ENCODE data around the gene NCMAP. TPM values are rescaled to one million over a fixed set of nuclear protein-coding genes. Genes with fewer than 3 reads are reported as not detected.
A peak's percentile ranks its signal among the peaks of the same experiment; 100 is the strongest.

Gene NCMAP
- total RNA-seq, 2 donors from 2014 or later = 0.16 to 0.18 TPM

- intact Hi-C loops (cut with DNase I) = loop anchor here in 1 of 2 donors (10.0 kb wide), 1 partner anchor 70 kb away; no protein-coding TSS in a partner anchor
- DNase-seq (no peak), ATAC-seq (no peak)
Measured at GRCh38 chr1:24564695-24565094, 8.8 kb downstream of the NCMAP start.

GRCh38 chr1:24566236-24566867 lies 10.5 kb downstream of the NCMAP start:
- no peak for ATAC-seq
- no peak for DNase-seq
- intact Hi-C loops (cut with DNase I) = loop anchor here in 1 of 2 donors (10.0 kb wide), 1 partner anchor 68 kb away; no protein-coding TSS in a partner anchor

GRCh38 chr1:24567792-24568388 lies 12.0 kb downstream of the NCMAP start:
- ATAC-seq (peak; percentile 34 to 36), DNase-seq (no peak)
- intact Hi-C loops (cut with DNase I) = loop anchor here in 1 of 2 donors (10.0 kb wide), 1 partner anchor 67 kb away; no protein-coding TSS in a partner anchor

- intact Hi-C loops (cut with DNase I) = loop anchor here in 1 of 2 donors (10.0 kb wide), 1 partner anchor 66 kb away; no protein-coding TSS in a partner anchor
- DNase-seq (no peak), ATAC-seq (no peak)
Measured at GRCh38 chr1:24568475-24568874, 12.6 kb downstream of the NCMAP start.

GRCh38 chr1:24570265-24571125 lies 14.6 kb downstream of the NCMAP start:
- ATAC-seq = no peak
- DNase-seq = no peak
- intact Hi-C loops (cut with DNase I) = no loop called here

- intact Hi-C loops (cut with DNase I) = no loop called here
- DNase-seq (no peak), ATAC-seq (no peak)
Measured at GRCh38 chr1:24572301-24572700, 16.4 kb downstream of the NCMAP start.

- intact Hi-C loops (cut with DNase I) = no loop called here
- DNase-seq (no peak), ATAC-seq (peak in 1 of 2 donors; percentile 64)
Measured at GRCh38 chr1:24575905-24576587, 20.2 kb downstream of the NCMAP start.

GRCh38 chr1:24578846-24579245 lies 23.0 kb downstream of the NCMAP start:
- DNase-seq (no peak), ATAC-seq (no peak)
- intact Hi-C loops (cut with DNase I) = no loop called here

- ATAC-seq = no peak
- intact Hi-C loops (cut with DNase I) = no loop called here
- no peak for DNase-seq
Measured at GRCh38 chr1:24580756-24581155, 24.9 kb downstream of the NCMAP start.

GRCh38 chr1:24584171-24584647 lies 28.3 kb downstream of the NCMAP start:
- intact Hi-C loops (cut with DNase I) = no loop called here
- no peak for DNase-seq
- peak; percentile 61 to 74 for ATAC-seq

- ATAC-seq (no peak), DNase-seq (no peak)
- intact Hi-C loops (cut with DNase I) = no loop called here
Measured at GRCh38 chr1:24586119-24586518, 30.2 kb downstream of the NCMAP start.

- intact Hi-C loops (cut with DNase I) = no loop called here
- ATAC-seq (peak; percentile 41 to 68), DNase-seq (no peak)
Measured at GRCh38 chr1:24586970-24587820, 31.3 kb downstream of the NCMAP start.

GRCh38 chr1:24588573-24588972 lies 32.7 kb downstream of the NCMAP start:
- intact Hi-C loops (cut with DNase I) = no loop called here
- no peak for ATAC-seq
- no peak for DNase-seq

- DNase-seq (no peak), ATAC-seq (no peak)
- intact Hi-C loops (cut with DNase I) = no loop called here
Measured at GRCh38 chr1:24589200-24589599, 33.3 kb downstream of the NCMAP start.

GRCh38 chr1:24591781-24592180 lies 35.9 kb downstream of the NCMAP start:
- ATAC-seq (no peak), DNase-seq (no peak)
- intact Hi-C loops (cut with DNase I) = no loop called here

GRCh38 chr1:24594328-24594598 lies 38.4 kb downstream of the NCMAP start:
- intact Hi-C loops (cut with DNase I) = no loop called here
- ATAC-seq = no peak

GRCh38 chr1:24596401-24596880 lies 40.6 kb downstream of the NCMAP start:
- ATAC-seq = no peak
- intact Hi-C loops (cut with DNase I) = no loop called here

More at GRCh38 chr1:24594328-24594598, 38.4 kb downstream of the NCMAP start:
- DNase-seq = no peak

GRCh38 chr1:24599265-24599664 lies 43.4 kb downstream of the NCMAP start:
- ATAC-seq = no peak
- no peak for DNase-seq
- intact Hi-C loops (cut with DNase I) = no loop called here

More at GRCh38 chr1:24596401-24596880, 40.6 kb downstream of the NCMAP start:
- DNase-seq = no peak
